Measurements from ENCODE around the gene DLG2.

- no peak for TF ChIP-seq CTCF (IDR thresholded peaks at IDR 0.05)
- no peak for TF ChIP-seq POLR2A (IDR thresholded peaks at IDR 0.05)
These were observed 2199.6 kb downstream of the DLG2 start for GRCh38 chr11:83427501-83427900.
